Epithelial cell of proximal tubule (primary cell): ENCODE measurements around the gene CACNA2D1. TPM values are rescaled to one million over a fixed set of nuclear protein-coding genes. Genes with fewer than 3 reads are reported as not detected.
"Not testable (repeated sequence)": the region's sequence is repeated elsewhere in the genome, so short reads cannot be mapped to it uniquely, and the experiment has no call there.

Experiments used
- DNase-seq: peaks from one replicate; pipeline ENCODE4 v3.0.0-alpha.2; 2011; ENCODE audit warnings: low read depth
- H3K4me3 ChIP-seq: 2 replicates; pipeline ENCODE4 v1.5.1; 2011; ENCODE audit warnings: low read depth, mild to moderate bottlenecking, low read length
- CTCF ChIP-seq: conservative IDR thresholded peaks from 2 replicates; pipeline ENCODE4 v1.5.1; 2012; ENCODE audit warnings: low read depth, mild to moderate bottlenecking, low read length
- total RNA-seq: library from RNA; depleted of rRNA; stranded (reverse); fragments of >200 nt; gene quantifications from 2 replicates; pipeline ENCODE4 v1.2.3, GENCODE V29; 2015

The CACNA2D1 gene
- total RNA-seq, 1 donor from 2014 or later: 6.1 TPM

- no peak for DNase-seq
- no peak for TF ChIP-seq CTCF
- no peak overlapping the region for H3K4me3 ChIP-seq
Observed at GRCh38 chr7:82435769-82436168, 7.8 kb downstream of the CACNA2D1 start.

GRCh38 chr7:82434275-82435022 lies 9.1 kb downstream of the CACNA2D1 start:
- DNase-seq: no peak
- TF ChIP-seq CTCF: no peak
- H3K4me3 ChIP-seq: no peak overlapping the region

GRCh38 chr7:82433507-82433906 lies 10.1 kb downstream of the CACNA2D1 start:
- no peak for DNase-seq
- TF ChIP-seq CTCF: no peak
- H3K4me3 ChIP-seq: no peak overlapping the region

GRCh38 chr7:82432743-82433142 lies 10.8 kb downstream of the CACNA2D1 start:
- not testable (repeated sequence) for DNase-seq, H3K4me3 ChIP-seq

- DNase-seq: no peak
- no peak overlapping the region for H3K4me3 ChIP-seq
- no peak for TF ChIP-seq CTCF
Observed at GRCh38 chr7:82430500-82431465, 12.8 kb downstream of the CACNA2D1 start.

GRCh38 chr7:82429408-82429807 lies 14.2 kb downstream of the CACNA2D1 start:
- DNase-seq: no peak
- TF ChIP-seq CTCF: no peak
- H3K4me3 ChIP-seq: no peak overlapping the region

GRCh38 chr7:82428186-82428961 lies 15.2 kb downstream of the CACNA2D1 start:
- H3K4me3 ChIP-seq: no peak overlapping the region
- no peak for DNase-seq
- no peak for TF ChIP-seq CTCF
